Heart right ventricle (tissue), 16 donors: ENCODE results near the gene KCNK10. TPM values are rescaled to one million over a fixed set of nuclear protein-coding genes. Genes with fewer than 3 reads are reported as not detected.

Experiments used
- ATAC-seq, 8 donors: fragments of 200-7000 bp; cut with Tn5 transposase; one replicate each; pipeline ENCODE4 v1.9.1; 2020; ENCODE audit warnings: mild to moderate bottlenecking in 8 of 8, moderate library complexity in 8 of 8, moderate number of reproducible peaks in 1 of 8
- DNase-seq, 2 donors: peaks; one replicate each; pipeline ENCODE4 v3.0.0-alpha.2; 2020
- H3K27ac ChIP-seq, 10 donors: fragments of 200-600 bp; sonication (generic) in 2 of 10; one replicate each; pipeline versions ENCODE4 v1.5.0 to v1.8.0; 2020 to 2022; ENCODE audit warnings: mild to moderate bottlenecking in 3 of 10
- H3K27me3 ChIP-seq, 7 donors: fragments of 200-600 bp; one replicate each; pipeline ENCODE4 v1.8.0; 2021 to 2022; ENCODE audit warnings: mild to moderate bottlenecking in 2 of 7
- H3K36me3 ChIP-seq, 9 donors: fragments of 200-600 bp; sonication (generic) in 1 of 9; one replicate each; pipeline versions ENCODE4 v1.5.0 to v1.8.0; 2020 to 2022; ENCODE audit warnings: mild to moderate bottlenecking in 2 of 9
- H3K4me1 ChIP-seq, 9 donors: fragments of 200-600 bp; sonication (generic) in 1 of 9; one replicate each; pipeline versions ENCODE4 v1.5.0 to v1.8.0; 2020 to 2022; ENCODE audit warnings: mild to moderate bottlenecking in 4 of 9
- H3K4me3 ChIP-seq, 10 donors: fragments of 200-600 bp; sonication (generic) in 2 of 10; one replicate each; pipeline versions ENCODE4 v1.5.0 to v1.8.0; 2020 to 2022; ENCODE audit warnings: mild to moderate bottlenecking in 7 of 10, moderate library complexity in 2 of 10
- H3K9me3 ChIP-seq, 11 donors: fragments of 200-600 bp in 10 of 11; sonication (generic) in 2 of 11; one replicate each; pipeline versions ENCODE4 v1.5.0 to v1.8.0; 2013 to 2022; ENCODE audit warnings: mild to moderate bottlenecking in 2 of 11, control low read depth in 1 of 11, moderate library complexity in 1 of 11
- CTCF ChIP-seq, 9 donors: fragments of 200-600 bp; sonication (generic) in 2 of 9; IDR thresholded peaks; one replicate each; pipeline versions ENCODE4 v1.5.0 to v1.8.0; 2021 to 2022; ENCODE audit warnings: antibody characterized with exemption in 9 of 9, mild to moderate bottlenecking in 5 of 9, moderate library complexity in 1 of 9
- WGBS, 2 donors: extraction: QIAGEN DNeasy Blood & Tissue Kit; methylation state at CpG; one replicate each; pipeline ENCODE4 v1.1.7; 2013; ENCODE audit warnings: inconsistent platforms in 1 of 2; 5-methylcytosine and 5-hydroxymethylcytosine counted together
- intact Hi-C, 10 donors: fragments of 100-400 bp; cut with DNase I; formaldehyde crosslinking; loops; one replicate each; pipeline versions ENCODE4 v1.11.1 to v1.14.2; 2022
- polyA plus RNA-seq, 2 donors: library from polyadenylated mRNA; stranded (reverse); fragments of 200-250 nt; gene quantifications; one replicate each; pipeline ENCODE4 v1.2.3, GENCODE V29; 2013
- total RNA-seq, 10 donors: library from RNA; stranded (reverse); fragmentation: NEBNext Ultra II Directional in 3 of 10; extraction: Animal tissue kit (Norgen Biotek cat#: 25700) in 3 of 10; gene quantifications; one replicate each; pipeline versions ENCODE4 v1.2.1 to v1.2.4, GENCODE V29; 2021 to 2023
- donor health status: Arrhythmogenic right ventricular cardiomyopathy.
- donor health status: ischemic (EF 13 %, LVEDD 7.1; RV severe dilation, severe dysfunction).
- donor health status: healthy with polysubstance abuse.
- donor health status: DM: no; HTN: yes; CAD: no.
- donor health status: DM: no; HTN: no; CAD: no.
- donor health status: ischemic (EF 25% LVEDD 6.9; RV normal size, moderate dysfunction).
- donor health status: ischemic (EF 25% LVEDD 5.7; RV mildly dilated, moderate dysfunction).
- donor health status: healthy.
- donor health status: DM: yes; HTN: yes; CAD: no.
- donor health status: Ischemic cardiomyopathy.
- donor health status: ischemic (EF 35%, LVEDD 5.7; RV mildly dilated, moderate dysfunction).
- donor health status: nonischemic (EF 11% LVEDD 7.7; RV severe dilation, severe dysfunction).
- donor health status: DM: yes; HTN: yes; CAD: no.
- donor health status: PGD.
- donor health status: ischemic (EF 29% LVEDD 5.4; RV normal size, mild dysfunction).
- donor health status: nonischemic (EF 23%, LVEDD 6.1; RV moderate dilation, normal function).

Gene KCNK10
- total and polyA plus RNA-seq, 12 donors = 0.01 to 0.21 (median 0.11) TPM; not detected in 9

- intact Hi-C loops = no loop called here
- TF ChIP-seq CTCF (IDR thresholded peaks at IDR 0.05) = no peak
- ATAC-seq = peak in 4 of 8 donors; percentile 47 to 86 (median 59)
- 42 to 44% methylated on average over 8 of the region's 8 CpGs for WGBS, 2 donors
- Histone ChIP-seq H3K4me1 (no peaks in the 10 kb centered on the region), H3K9me3 (no peaks in the 10 kb centered on the region), H3K4me3 (no peak overlapping the region), H3K27ac (no peak overlapping the region), H3K36me3 (no peaks in the 10 kb centered on the region), H3K27me3 (peaks cover 0 to 15% (median 5%) of the 10 kb centered on the region in 7 donors)
- peak in 1 of 2 donors; percentile 43 for DNase-seq
Measured at GRCh38 chr14:88210426-88210825, 112.6 kb downstream of the KCNK10 start.

- intact Hi-C loops = no loop called here
- H3K4me1 ChIP-seq = no peaks in the 10 kb centered on the region
- WGBS, 2 donors = 59 to 61% methylated on average over 17 of the region's 17 CpGs
- H3K27me3 ChIP-seq = peaks cover 0 to 15% (median 5%) of the 10 kb centered on the region in 7 donors
- H3K9me3 ChIP-seq = no peaks in the 10 kb centered on the region
- no peak for ATAC-seq
- no peak for DNase-seq
- no peak overlapping the region for H3K4me3 ChIP-seq
- TF ChIP-seq CTCF (IDR thresholded peaks at IDR 0.05) = no peak
- H3K27ac ChIP-seq = no peak overlapping the region
- no peaks in the 10 kb centered on the region for H3K36me3 ChIP-seq
Measured at GRCh38 chr14:88209273-88209672, 113.8 kb downstream of the KCNK10 start.

GRCh38 chr14:88208858-88209257 is 114.2 kb downstream of the KCNK10 start:
- no peak for TF ChIP-seq CTCF (IDR thresholded peaks at IDR 0.05)
- H3K27ac ChIP-seq = no peak overlapping the region
- no peak overlapping the region for H3K4me3 ChIP-seq
- H3K36me3 ChIP-seq = no peaks in the 10 kb centered on the region
- H3K4me1 ChIP-seq = peaks cover 0 to 1% (median 0%) of the 10 kb centered on the region in 9 donors
- WGBS, 2 donors = 29 to 58% methylated on average over 5 of the region's 5 CpGs
- peaks cover 0 to 15% (median 5%) of the 10 kb centered on the region in 7 donors for H3K27me3 ChIP-seq
- no peak for DNase-seq
- H3K9me3 ChIP-seq = no peaks in the 10 kb centered on the region
- intact Hi-C loops = no loop called here
- ATAC-seq = no peak

- no peak for TF ChIP-seq CTCF (IDR thresholded peaks at IDR 0.05)
- Histone ChIP-seq H3K27me3 (peaks cover 0 to 14% (median 1%) of the 10 kb centered on the region in 7 donors), H3K4me3 (no peak overlapping the region), H3K36me3 (no peaks in the 10 kb centered on the region), H3K27ac (no peak overlapping the region), H3K9me3 (no peaks in the 10 kb centered on the region), H3K4me1 (peaks cover 0 to 4% (median 0%) of the 10 kb centered on the region in 9 donors)
- no peak for ATAC-seq
- no peak for DNase-seq
- WGBS, 2 donors = 31 to 43% methylated on average over 4 of the region's 4 CpGs
- intact Hi-C loops = no loop called here
Measured at GRCh38 chr14:88204221-88204620, 118.8 kb downstream of the KCNK10 start.
